HG03378 (cell line): ENCODE results near the gene CYRIA.

Experiments used
- ATAC-seq: cut with Tn5 transposase; IDR thresholded peaks from one replicate; pipeline ENCODE4 v1.9.1; 2021; ENCODE audit warnings: mild to moderate bottlenecking, moderate library complexity; ENCODE audit not compliant: unreplicated experiment

CYRIA gene

DNA sequence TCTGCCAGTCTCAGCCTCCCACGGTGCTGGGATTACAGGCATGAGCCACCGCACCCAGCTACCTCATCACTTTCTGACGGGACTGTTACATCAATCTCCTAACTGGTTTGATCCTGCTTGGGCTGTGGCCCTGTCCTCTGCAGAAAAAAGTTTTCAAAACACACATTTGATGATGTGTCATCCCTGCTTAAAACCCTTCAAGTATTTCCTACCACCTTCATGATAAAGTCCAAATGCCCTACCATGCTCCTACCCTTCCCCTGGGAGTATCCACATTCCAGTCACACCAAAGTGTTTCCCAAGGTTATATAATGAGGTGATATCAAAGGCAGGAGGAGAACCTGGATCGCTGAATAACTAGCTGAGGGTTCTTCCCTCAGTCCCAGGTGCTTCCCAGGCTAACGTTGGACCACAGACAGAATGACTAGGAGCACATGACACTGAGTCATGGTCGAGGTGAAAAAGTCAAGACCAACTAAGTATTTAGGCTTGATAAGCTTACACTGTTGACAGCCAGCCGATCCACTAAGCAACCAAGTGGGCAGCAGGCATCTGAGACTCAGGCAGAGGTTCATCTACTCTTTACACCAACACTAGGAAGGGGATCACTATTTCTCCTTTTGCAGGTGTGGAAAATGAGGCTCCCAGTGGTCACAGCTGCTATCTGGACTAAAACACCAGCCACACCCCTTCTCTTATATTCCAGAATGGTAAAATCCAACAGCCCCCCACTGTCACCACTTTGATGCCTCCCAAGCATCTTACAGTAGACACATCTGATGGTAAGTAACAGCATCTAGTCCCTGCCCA, 31.8 kb downstream of the CYRIA start:
- no peak for ATAC-seq

DNA sequence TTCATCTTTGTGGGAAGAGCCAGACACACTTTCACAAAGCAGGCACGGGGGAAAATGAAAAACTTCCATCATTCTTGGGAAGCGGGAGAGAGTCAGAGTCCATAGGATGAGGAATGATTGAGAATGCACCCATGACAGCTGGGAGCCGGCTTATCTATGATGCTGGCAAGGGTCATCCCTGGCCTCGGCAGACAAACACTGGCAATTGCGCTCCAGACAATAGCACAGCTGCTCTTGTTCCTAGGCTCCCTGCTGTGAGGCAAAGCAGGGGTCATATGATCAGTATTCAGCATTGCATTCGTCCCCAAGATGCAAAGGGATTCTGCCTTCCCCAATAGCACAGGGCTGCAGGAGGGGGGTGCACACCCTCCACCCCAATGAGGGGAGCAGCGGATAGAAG, 33.0 kb downstream of the CYRIA start:
- ATAC-seq, result no peak

DNA sequence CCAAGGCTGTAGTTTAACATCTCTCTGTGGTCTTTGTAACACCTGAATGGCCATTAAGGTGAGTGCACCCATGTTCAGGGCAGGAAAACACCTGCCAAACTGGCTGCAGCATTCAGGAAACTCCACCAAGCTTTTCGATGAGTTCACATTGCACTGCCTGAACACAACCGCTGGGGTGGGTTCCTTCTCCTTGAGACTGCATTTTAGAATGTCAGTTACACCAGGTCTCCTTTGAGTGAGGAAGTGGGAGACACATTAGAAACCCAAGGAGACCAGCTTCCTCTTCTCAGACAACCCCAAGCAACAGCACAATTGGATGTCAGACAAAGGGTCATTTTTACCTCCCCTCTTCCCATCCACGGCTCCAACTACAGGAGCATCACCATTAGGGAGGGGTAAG, 35.2 kb downstream of the CYRIA start:
- no peak for ATAC-seq

DNA sequence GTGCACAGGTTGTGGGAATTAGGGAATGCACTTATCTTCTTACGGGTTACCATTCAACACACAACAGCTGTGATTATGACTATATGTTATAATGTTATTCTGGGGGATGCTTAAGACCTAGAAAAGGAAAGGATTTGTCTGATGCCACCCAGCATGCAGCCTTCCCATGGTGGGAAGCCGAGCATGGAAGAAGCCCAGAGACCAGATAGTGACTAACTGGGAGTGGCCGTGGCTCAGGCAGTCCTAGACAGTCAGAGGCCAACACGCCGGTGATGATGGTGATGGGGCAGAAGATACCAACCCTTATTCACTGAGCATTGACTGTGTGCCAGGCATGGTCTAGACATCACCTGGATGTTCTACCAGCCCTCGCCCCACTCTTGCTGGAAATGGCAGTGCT, 35.9 kb downstream of the CYRIA start:
- ATAC-seq, result no peak

DNA sequence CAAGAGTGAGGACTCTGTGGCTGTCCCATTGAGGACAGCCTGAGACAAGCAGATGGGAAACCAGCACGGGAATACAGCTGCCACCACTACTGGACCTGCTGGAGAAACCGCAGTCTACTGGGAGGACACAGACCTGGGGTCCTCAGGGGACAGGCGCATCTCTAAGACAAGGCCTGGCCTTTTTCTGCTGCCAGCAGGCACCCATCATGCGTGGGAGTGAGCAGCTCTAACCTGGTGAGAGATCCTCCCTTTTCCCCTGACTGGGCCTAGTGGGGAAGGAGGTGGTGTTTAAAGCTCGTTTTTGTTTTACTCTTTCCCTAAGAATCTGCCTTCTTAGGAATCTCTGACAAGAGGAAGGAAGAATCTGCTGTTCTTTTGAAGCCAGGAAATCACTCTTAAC, 36.6 kb downstream of the CYRIA start:
- no peak for ATAC-seq

DNA sequence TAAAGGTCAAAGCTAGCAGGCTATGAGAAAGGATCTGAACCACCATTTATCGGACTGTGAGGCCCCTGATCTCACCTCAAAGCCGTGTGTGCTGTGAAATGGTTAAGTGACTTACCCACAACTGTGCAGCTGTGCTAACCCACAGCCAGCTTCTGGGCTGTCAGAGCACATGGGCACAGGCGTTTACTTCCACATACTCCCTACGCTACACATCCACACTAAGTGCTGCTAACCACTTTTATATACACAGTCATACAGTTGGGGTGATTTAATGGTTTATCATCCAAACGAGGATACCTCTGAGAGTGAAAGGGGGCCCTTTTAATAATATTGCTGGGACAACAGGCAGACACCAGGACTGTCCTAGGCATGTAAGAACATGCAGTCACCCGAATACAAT, 37.3 kb downstream of the CYRIA start:
- no peak for ATAC-seq

DNA sequence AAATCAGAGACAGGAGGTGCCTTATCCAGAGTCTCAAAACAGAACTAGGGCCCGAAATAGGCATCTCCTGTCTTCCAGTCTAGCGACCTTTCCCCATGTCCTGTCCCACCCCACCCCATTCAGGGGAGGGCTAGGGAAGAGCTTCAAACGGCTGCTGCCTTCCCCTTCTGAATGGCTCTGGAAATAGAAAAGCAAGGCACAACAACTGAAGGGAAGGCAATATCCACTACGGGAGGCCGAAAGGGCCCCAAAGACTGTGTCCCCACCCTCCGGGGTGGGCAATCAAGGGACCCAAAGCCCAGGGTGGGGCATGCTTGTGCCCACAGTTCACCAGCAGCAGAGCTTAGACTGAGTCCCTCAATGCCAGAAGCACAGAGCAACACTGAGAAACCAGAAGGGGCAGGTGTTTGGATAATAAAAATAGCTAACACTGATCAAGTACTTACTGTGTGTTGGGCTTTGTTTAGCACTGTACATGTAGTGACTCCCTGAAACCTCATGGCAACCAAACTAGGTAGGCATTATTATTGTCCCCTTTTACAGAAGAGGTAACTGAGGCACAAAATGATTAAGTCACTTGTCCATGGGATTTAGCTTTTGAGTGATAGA, 38.5 kb downstream of the CYRIA start:
- ATAC-seq, result no peak

DNA sequence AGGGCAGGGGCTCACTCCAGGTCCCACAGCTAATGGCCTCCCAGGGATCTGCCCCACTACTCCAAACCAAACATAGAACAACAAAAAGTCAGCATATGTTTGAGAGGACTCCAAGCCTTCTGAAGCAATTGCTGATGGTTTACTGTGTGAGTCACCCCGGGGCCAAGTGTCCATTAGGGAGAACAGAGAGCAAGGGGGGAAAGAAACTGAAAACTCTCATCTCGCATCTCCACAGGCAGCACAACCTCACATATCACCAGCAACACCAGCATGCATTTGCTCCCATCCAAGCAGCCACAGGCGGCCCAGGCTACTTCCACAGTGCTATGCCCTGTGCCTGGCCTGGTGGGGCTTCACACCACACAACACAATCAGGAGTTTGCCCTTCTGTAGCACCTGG, 39.1 kb downstream of the CYRIA start:
- ATAC-seq, result no peak

DNA sequence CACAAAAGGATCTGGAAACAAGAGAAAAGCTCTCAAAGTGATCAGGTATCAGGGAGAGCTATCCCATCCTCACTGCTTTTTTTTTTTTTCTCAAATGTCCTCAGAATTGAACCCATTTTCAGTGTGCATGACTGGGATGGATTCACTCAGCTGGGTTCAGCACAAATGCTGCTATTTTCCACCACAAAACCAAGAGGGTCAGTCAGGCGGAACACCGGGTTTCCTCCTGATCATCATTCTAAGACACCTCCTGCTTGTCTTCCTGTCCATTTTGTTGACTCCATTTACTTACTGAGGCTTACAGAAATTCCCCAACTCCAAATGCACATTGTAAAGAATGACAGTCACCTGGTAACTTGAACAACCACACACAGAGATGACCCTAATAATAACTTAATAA, 39.9 kb downstream of the CYRIA start:
- ATAC-seq, result peak; percentile 89

DNA sequence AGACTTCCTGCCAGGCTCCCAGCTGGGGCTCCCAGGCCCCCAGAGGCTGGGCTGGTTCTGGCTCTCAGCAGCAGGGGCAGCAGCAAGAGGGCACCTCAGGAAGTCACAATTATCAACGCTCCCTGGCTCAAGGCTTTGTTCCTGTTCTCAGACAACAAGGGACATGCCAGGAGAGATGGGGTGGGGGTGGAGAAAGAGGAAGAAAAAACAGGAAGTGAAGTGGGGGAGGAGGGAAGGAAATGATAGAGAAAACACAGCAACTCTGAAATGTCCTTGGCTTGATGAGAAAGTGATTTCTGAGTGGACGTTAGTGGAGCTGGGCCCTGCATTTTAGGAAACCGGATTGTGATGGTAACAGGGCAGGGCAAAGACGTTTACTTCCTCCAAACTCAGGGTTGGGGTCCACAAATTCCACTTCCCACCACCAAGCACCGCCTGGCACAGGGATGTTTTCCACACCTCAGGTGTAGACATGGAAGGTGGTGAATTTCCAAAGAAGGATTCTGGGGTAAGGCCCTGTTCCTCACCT, 40.4 kb downstream of the CYRIA start:
- ATAC-seq, result no peak

DNA sequence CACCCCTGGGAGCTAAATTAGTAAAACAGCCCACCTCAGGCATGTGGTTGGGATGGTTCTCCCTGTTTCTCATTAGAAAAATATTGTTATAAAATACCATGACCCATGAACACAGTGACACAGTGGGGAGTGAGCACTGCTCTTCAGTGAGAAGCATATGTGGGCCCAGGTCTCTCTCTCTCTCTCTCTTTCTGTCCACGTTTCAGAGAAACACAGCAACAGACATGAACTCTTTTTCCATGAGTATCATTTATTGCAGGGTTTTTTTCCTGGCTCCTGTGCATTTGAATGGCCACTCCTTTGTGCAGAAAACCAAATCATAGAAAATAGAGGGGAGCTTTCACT, 41.2 kb downstream of the CYRIA start:
- ATAC-seq, result no peak

DNA sequence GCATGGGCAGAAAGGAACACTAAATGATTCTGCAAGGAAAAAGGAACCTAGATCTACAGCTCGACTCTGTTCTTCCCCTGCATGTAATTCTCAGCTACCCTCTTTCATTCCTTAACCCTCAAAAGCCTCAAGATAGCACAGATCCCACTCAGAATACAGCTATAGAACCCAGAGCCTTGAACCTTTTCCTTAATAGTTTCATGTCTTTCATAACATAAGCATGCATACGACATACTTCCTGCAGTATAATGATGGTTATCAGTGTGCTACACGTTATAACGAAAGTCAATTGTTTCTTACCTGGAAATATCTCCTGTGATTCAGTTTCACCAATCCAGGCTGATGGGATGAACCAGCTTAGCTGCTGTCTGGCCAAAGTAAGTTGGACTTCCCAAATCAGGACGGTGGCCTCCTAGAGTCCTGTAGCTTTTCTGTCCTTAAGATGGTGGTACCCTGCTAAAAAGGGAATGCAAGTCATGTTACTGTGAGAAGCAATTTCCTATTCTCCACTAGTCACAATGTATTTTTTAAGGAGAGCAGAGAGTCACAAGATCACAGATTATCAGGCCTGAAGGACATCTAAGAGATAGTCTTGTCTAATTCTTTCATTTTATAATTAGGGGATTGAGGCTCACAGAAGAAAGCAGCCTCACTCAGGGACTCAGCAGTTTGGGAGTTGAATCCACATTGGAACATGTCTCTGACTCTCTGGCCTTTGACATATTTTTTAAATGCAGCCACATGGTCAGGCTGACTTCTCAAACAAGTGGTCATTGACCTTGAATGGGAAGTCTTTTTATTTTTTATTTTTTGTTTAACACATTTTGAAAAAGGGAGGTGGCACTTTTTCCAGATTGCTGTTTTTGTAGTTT, 41.8 kb downstream of the CYRIA start:
- no peak for ATAC-seq

DNA sequence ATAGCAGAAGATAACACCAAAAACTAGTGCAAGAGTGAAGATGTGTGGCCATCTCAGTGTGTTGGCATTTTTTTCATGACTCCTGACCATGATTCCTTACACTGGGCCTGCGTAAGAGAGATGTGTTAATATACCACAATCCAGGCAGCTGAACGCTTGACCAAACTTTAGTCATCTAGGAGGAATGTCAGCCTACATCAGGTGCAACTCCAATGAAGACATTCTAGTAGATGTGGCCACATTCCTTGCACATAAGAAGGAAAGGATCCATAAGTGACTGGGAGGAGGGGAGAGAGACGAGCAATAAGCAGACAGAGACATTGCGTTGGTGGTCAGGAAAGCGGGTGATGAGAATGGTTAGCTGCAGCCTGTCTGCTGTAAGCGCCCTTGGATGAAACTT, 42.6 kb downstream of the CYRIA start:
- ATAC-seq, result no peak

DNA sequence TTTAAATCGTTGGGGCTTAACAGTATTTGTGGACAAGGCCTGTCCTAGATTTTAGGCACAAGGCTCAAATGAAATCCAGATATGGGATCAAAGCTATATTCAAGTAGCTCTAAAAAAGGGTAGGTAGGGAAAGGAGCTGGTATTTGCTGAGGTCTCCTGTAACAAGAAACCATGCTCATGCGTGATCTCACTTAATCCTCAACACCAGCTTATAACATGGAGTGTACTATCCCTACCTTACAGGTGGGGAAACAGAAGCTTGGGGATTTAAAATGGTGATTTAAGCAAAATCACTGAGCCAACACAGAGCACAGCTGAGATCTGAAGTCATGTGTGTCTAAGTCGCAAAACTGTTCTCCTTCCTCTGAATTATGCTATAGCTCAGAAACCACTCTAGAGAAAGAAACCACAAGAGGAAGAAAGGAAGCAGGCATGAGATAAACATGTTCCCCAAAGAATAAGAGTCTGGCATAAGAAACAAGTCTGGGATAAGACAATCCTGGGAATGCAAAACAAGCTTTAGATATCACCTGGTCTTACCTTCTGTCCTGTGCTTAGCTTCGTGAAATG, 43.1 kb downstream of the CYRIA start:
- ATAC-seq, result no peak

DNA sequence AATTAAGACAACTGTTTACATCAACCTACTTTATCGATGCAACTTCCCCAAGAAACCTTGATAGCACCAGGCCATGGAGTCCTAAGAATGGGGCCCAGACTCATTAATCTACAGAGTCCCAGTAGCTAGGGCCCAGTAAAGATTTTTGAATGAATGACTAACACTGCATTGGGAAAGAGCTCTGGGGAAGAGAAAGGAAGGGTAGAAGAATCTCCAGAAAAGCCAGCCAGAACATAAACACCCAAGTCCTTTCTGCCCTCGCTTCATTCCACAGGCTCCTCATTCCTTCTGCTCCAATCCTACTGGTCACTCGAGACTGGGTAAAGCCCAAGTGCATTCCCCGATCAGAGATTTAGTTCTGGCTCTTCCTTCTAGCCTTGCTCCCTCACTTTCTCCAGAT, 44.3 kb downstream of the CYRIA start:
- no peak for ATAC-seq

DNA sequence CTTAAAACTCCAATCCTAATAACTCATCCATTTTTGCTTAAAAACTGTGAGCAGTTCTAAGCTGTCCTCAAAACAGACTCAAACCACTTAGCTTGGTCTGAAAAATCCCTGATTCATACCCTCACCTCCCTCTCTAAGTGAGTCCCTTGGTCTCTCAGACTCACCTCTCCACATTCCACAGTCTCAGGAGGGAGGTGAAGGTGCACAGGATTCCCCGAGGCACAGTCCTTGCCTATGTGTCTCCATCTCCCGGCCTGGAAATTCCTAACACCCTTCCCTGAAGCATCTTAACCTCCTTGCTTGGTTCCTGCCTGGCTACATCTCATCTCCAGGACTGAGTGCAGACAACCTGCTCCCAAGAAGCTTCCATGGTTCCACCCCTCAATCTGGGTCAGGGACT, 45.0 kb downstream of the CYRIA start:
- ATAC-seq, result no peak

DNA sequence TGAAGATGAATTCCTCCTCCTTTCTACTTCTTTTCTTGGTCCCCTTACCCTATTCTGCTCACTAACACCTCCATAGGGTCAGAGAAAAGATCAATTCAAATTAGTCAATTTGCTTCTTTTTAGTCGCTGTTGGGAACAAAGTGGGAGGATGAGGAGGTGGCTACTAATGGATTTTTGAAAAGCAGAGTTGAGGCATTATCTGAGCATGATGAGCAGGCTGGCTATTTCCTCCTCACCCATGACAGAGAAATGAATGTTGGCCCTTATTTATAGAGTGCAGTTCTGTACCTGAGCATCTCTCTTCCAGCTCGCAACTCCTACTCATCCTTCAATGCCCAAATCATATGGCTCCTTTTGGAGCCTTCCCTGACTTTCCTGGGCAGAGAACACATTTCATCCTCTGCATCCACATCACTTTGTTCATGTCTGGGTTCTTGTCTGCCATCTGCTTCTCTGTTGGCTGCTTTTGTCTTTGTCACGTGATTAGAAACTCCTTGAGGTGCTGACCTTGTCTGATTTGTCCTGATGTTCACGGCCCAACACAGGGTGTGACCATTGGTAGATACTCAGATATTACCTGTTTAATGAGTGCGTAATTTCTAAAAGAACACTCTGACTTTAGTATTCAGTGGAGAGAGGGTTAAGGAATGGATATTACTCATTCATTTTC, 45.9 kb downstream of the CYRIA start:
- no peak for ATAC-seq

DNA sequence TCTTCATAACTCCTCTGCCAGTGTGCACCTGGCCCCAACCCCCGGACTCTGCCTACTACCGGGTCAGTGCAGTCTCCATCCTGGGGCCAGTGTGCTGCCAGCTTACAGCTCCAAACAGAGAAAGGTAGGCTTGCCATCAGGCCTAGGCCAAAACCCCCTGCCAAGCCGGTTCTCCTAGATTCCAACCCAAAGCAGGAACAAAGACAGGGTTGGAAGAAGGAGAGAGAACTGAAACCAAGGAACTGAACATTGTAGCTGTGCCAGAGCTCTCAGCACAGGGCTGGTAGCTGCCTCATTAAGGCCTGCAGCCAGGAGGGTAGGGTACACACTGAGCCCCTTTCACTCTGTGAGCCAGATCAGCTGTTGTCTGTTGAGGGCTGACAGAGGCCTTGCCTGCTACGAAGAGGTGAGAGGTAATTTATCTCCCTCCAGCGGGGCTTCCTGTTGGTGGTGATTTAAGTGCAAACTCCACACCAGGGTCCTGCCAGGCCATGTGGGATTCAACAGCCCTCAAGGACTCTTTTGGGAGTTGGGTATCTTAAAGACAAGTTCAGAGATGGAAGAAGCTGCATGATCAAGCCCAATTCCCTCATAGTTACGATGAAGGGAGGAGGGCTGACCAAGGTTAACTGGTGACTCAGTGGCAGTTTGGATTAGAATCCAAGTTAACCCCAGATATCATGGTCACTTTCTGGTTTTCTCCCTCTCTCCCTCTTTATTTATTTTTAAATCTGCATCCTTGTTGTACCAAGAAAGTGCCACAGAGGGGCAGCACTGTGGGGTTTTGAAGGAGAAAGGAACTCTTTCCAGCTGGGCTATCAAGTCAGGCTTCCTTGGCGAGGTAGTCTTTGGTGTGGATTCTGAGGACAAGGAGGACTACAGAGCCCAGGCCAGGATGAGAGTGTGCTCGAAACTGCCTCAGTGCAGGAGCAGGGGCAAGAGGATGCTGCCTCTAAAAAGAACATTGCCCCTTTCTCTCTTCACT, 48.1 kb downstream of the CYRIA start:
- no peak for ATAC-seq
